Gastroesophageal sphincter (tissue), 4 donors: ENCODE measurements around the gene COLGALT1. TPM values are rescaled to one million over a fixed set of nuclear protein-coding genes. Genes with fewer than 3 reads are reported as not detected.

Experiments
- ATAC-seq: fragments of 150-250 bp; one replicate; pipeline ENCODE4 v1.9.1; 2016; ENCODE audit warnings: mild to moderate bottlenecking, moderate library complexity
- H3K27ac ChIP-seq, 4 donors: fragments of 200-600 bp; sonication (generic) in 3 of 4; 1 replicate in 3 of 4; 2 replicates in 1 of 4; pipeline ENCODE4 v1.5.1; 2016 to 2019
- H3K27me3 ChIP-seq: fragments of 200-600 bp; sonication (generic); one replicate; pipeline ENCODE4 v1.5.1; 2019
- H3K36me3 ChIP-seq, 2 donors: fragments of 200-600 bp; sonication (generic); one replicate each; pipeline ENCODE4 v1.5.1; 2019; ENCODE audit warnings: control low read depth in 1 of 2
- H3K4me1 ChIP-seq, 3 donors: fragments of 200-600 bp; sonication (generic); 1 replicate in 2 of 3; 2 replicates in 1 of 3; pipeline ENCODE4 v1.5.1; 2016 to 2019; ENCODE audit warnings: control low read depth in 2 of 3
- H3K4me3 ChIP-seq, 2 donors: fragments of 200-600 bp; sonication (generic); one replicate each; pipeline ENCODE4 v1.5.1; 2019; ENCODE audit warnings: mild to moderate bottlenecking in 1 of 2, moderate library complexity in 1 of 2
- H3K9me3 ChIP-seq, 3 donors: fragments of 200-600 bp; sonication (generic); one replicate each; pipeline ENCODE4 v1.5.1; 2017 to 2019; ENCODE audit warnings: control low read depth in 2 of 3
- EP300 ChIP-seq: sonication (generic); formaldehyde crosslinking; IDR thresholded peaks from one replicate; pipeline ENCODE4 v1.6.1; 2017; ENCODE audit warnings: antibody characterized with exemption, mild to moderate bottlenecking
- POLR2A ChIP-seq, 2 donors: fragments of 450-650 bp; IDR thresholded peaks; one replicate each; pipeline ENCODE4 v1.6.1; 2017; ENCODE audit warnings: antibody characterized with exemption in 2 of 2, mild to moderate bottlenecking in 2 of 2, moderate library complexity in 1 of 2
- POLR2AphosphoS5 ChIP-seq: sonication (generic); formaldehyde crosslinking; IDR thresholded peaks from one replicate; pipeline ENCODE4 v1.6.1; 2017; ENCODE audit warnings: antibody characterized with exemption
- WGBS, 2 donors: methylation state at CpG; one replicate each; pipeline ENCODE4 v1.1.5; 2018; ENCODE audit warnings: low coverage in 1 of 2; 5-methylcytosine and 5-hydroxymethylcytosine counted together
- total RNA-seq, 4 donors: library from RNA; depleted of rRNA; stranded (reverse); fragments of >200 nt; gene quantifications; one replicate each; pipeline ENCODE4 v1.1.0, GENCODE V29; 2016
- TF ChIP-seq, protein P1 (sequence below), 4 experiments: fragments of 200-600 bp in 2 of 4; fragments of 450-650 bp in 2 of 4; sonication (generic) in 1 of 4; IDR thresholded peaks; one replicate each; pipeline ENCODE4 v1.5.1; 2017 to 2019; ENCODE audit warnings: antibody characterized with exemption in 4 of 4, mild to moderate bottlenecking in 2 of 4, moderate library complexity in 2 of 4

Gene COLGALT1
- total RNA-seq, 4 donors from 2014 or later: 54.7 to 78.9 (median 61.2) TPM

GRCh38 chr19:17530586-17530985, 24.9 kb upstream of the COLGALT1 start:
- 0% methylated on average over 1 of the region's 8 CpGs; no CpG with 5 or more reads in 1 of the 2 donors for WGBS, 2 donors
- no peaks in the 10 kb centered on the region for H3K4me1 ChIP-seq
- ATAC-seq: no peak

DNA sequence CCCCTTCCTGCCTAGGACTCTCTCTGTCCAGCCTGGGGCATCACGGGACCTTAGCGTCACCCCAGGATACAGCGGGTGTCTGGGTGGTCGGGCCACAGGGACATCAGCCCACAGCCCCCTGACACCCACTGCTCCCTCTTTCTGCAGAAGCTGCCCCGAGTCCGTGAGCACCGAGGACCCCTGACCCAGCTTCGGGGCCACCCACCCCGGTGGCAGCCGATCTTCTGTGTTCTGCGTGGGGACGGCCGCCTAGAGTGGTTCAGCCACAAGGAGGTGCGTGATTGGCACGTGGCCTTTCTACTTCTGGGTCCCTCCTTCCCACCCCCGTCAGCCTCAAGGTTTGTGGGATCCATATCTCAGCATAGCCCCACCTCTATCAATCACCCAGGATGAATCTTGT, 23.3 kb upstream of the COLGALT1 start:
- TF ChIP-seq, protein P1, sequence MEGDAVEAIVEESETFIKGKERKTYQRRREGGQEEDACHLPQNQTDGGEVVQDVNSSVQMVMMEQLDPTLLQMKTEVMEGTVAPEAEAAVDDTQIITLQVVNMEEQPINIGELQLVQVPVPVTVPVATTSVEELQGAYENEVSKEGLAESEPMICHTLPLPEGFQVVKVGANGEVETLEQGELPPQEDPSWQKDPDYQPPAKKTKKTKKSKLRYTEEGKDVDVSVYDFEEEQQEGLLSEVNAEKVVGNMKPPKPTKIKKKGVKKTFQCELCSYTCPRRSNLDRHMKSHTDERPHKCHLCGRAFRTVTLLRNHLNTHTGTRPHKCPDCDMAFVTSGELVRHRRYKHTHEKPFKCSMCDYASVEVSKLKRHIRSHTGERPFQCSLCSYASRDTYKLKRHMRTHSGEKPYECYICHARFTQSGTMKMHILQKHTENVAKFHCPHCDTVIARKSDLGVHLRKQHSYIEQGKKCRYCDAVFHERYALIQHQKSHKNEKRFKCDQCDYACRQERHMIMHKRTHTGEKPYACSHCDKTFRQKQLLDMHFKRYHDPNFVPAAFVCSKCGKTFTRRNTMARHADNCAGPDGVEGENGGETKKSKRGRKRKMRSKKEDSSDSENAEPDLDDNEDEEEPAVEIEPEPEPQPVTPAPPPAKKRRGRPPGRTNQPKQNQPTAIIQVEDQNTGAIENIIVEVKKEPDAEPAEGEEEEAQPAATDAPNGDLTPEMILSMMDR (IDR thresholded peaks at IDR 0.05): no peak
- TF ChIP-seq POLR2AphosphoS5: no peak
- H3K36me3 ChIP-seq: no peaks in the 10 kb centered on the region
- no peak for ATAC-seq
- peaks cover 0 to 5% (median 0%) of the 10 kb centered on the region in 3 donors for H3K9me3 ChIP-seq
- no peaks in the 10 kb centered on the region for H3K4me1 ChIP-seq
- no peak overlapping the region for H3K27ac ChIP-seq
- WGBS, 2 donors: 80 to 89% methylated on average over 2 to 9 of the region's 16 CpGs
- peaks cover 53% of the 10 kb centered on the region for H3K27me3 ChIP-seq
- H3K4me3 ChIP-seq: no peak overlapping the region

More at GRCh38 chr19:17530586-17530985, 24.9 kb upstream of the COLGALT1 start:
- peaks cover 68% of the 10 kb centered on the region for H3K27me3 ChIP-seq
- H3K36me3 ChIP-seq: no peaks in the 10 kb centered on the region
- TF ChIP-seq, protein P1 (IDR thresholded peaks at IDR 0.05): no peak
- TF ChIP-seq POLR2AphosphoS5 (no peak), POLR2A (IDR thresholded peaks at IDR 0.05) (no peak), EP300 (no peak)
- H3K4me3 ChIP-seq: no peak overlapping the region
- no peak overlapping the region for H3K27ac ChIP-seq
- peaks cover 0 to 5% (median 0%) of the 10 kb centered on the region in 3 donors for H3K9me3 ChIP-seq

GRCh38 chr19:17532557-17532956, 22.9 kb upstream of the COLGALT1 start:
- 46% methylated on average over 2 of the region's 7 CpGs; no CpG with 5 or more reads in 1 of the 2 donors for WGBS, 2 donors
- H3K27ac ChIP-seq: no peak overlapping the region
- no peak for TF ChIP-seq POLR2AphosphoS5
- no peak for TF ChIP-seq POLR2A (IDR thresholded peaks at IDR 0.05)
- TF ChIP-seq, protein P1 (IDR thresholded peaks at IDR 0.05): no peak
- no peak for TF ChIP-seq EP300
- no peak overlapping the region for H3K4me3 ChIP-seq
- peaks cover 48% of the 10 kb centered on the region for H3K27me3 ChIP-seq
- no peak for ATAC-seq
- no peaks in the 10 kb centered on the region for H3K36me3 ChIP-seq
- H3K4me1 ChIP-seq: no peaks in the 10 kb centered on the region
- H3K9me3 ChIP-seq: peaks cover 0 to 5% (median 0%) of the 10 kb centered on the region in 3 donors

GRCh38 chr19:17534767-17535166, 20.7 kb upstream of the COLGALT1 start:
- no peak for ATAC-seq
- H3K9me3 ChIP-seq: no peaks in the 10 kb centered on the region

GRCh38 chr19:17536955-17537354, 18.5 kb upstream of the COLGALT1 start:
- peaks cover 9% of the 10 kb centered on the region for H3K27me3 ChIP-seq
- H3K4me3 ChIP-seq: no peak overlapping the region
- H3K9me3 ChIP-seq: no peaks in the 10 kb centered on the region
- WGBS, 2 donors: 71 to 81% methylated on average over 4 to 6 of the region's 6 CpGs
- H3K36me3 ChIP-seq: no peaks in the 10 kb centered on the region
- ATAC-seq: no peak
- TF ChIP-seq, protein P1 (IDR thresholded peaks at IDR 0.05): no peak
- TF ChIP-seq POLR2A (IDR thresholded peaks at IDR 0.05): no peak
- no peak for TF ChIP-seq POLR2AphosphoS5
- TF ChIP-seq EP300: no peak
- H3K4me1 ChIP-seq: peaks cover 3 to 18% (median 8%) of the 10 kb centered on the region in 3 donors
- H3K27ac ChIP-seq: no peak overlapping the region

More at GRCh38 chr19:17534767-17535166, 20.7 kb upstream of the COLGALT1 start:
- no peaks in the 10 kb centered on the region for H3K36me3 ChIP-seq
- peaks cover 26% of the 10 kb centered on the region for H3K27me3 ChIP-seq
- TF ChIP-seq EP300: no peak
- TF ChIP-seq, protein P1 (IDR thresholded peaks at IDR 0.05): no peak
- TF ChIP-seq POLR2A (IDR thresholded peaks at IDR 0.05): no peak
- no peak for TF ChIP-seq POLR2AphosphoS5
- H3K4me3 ChIP-seq: no peak overlapping the region
- H3K4me1 ChIP-seq: peaks cover 3 to 16% (median 8%) of the 10 kb centered on the region in 3 donors
- H3K27ac ChIP-seq: no peak overlapping the region
